GM18499 (cell line): ENCODE measurements around the gene WASL.
"Not testable (repeated sequence)": the region's sequence is repeated elsewhere in the genome, so short reads cannot be mapped to it uniquely, and the experiment has no call there.

Source experiments
- ATAC-seq: cut with Tn5 transposase; IDR thresholded peaks from one replicate; pipeline ENCODE4 v1.9.1; 2021; ENCODE audit warnings: moderate number of reproducible peaks; ENCODE audit not compliant: insufficient read depth, unreplicated experiment

WASL gene

GRCh38 chr7:123737168-123737674 is 11.6 kb downstream of the WASL start:
- ATAC-seq, result not testable (repeated sequence)

- no peak for ATAC-seq
Observed at GRCh38 chr7:123735539-123735938, 13.3 kb downstream of the WASL start.

- ATAC-seq, result no peak
Observed at GRCh38 chr7:123734498-123734897, 14.3 kb downstream of the WASL start.

GRCh38 chr7:123732413-123733091 is 16.3 kb downstream of the WASL start:
- no peak for ATAC-seq

- ATAC-seq, result no peak
Observed at GRCh38 chr7:123729218-123729578, 19.6 kb downstream of the WASL start.

- no peak for ATAC-seq
Observed at GRCh38 chr7:123727071-123727837, 21.5 kb downstream of the WASL start.

- no peak for ATAC-seq
Observed at GRCh38 chr7:123725586-123726171, 23.1 kb downstream of the WASL start.

GRCh38 chr7:123724817-123725253 is 24.0 kb downstream of the WASL start:
- ATAC-seq, result no peak

GRCh38 chr7:123723913-123724312 is 24.9 kb downstream of the WASL start:
- ATAC-seq, result no peak

GRCh38 chr7:123720527-123720926 is 28.3 kb downstream of the WASL start:
- ATAC-seq, result not testable (repeated sequence)

GRCh38 chr7:123719197-123719721 is 29.5 kb downstream of the WASL start:
- no peak for ATAC-seq

GRCh38 chr7:123718773-123719172 is 30.0 kb downstream of the WASL start:
- ATAC-seq, result no peak

- no peak for ATAC-seq
Observed at GRCh38 chr7:123717689-123718088, 31.1 kb downstream of the WASL start.

- ATAC-seq, result no peak
Observed at GRCh38 chr7:123716877-123717276, 31.9 kb downstream of the WASL start.

GRCh38 chr7:123715799-123716198 is 33.0 kb downstream of the WASL start:
- no peak for ATAC-seq

- ATAC-seq, result no peak
Observed at GRCh38 chr7:123715198-123715597, 33.6 kb downstream of the WASL start.

GRCh38 chr7:123714296-123715080 is 34.3 kb downstream of the WASL start:
- ATAC-seq, result no peak

GRCh38 chr7:123712619-123713018 is 36.2 kb downstream of the WASL start:
- ATAC-seq, result no peak

GRCh38 chr7:123711832-123712293 is 36.9 kb downstream of the WASL start:
- ATAC-seq, result no peak

- ATAC-seq, result no peak
Observed at GRCh38 chr7:123710683-123711082, 38.1 kb downstream of the WASL start.
